ENCODE results near the gene SF1.

SF1 gene

GRCh38 chr11:64720640-64721358 lies 57.5 kb downstream of the SF1 start:
- TF ChIP-seq CTCF (conservative IDR thresholded peaks at IDR 0.05; ENCODE audit: low read depth, low read length) = no peak
- no peak for DNase-seq (ENCODE audit: low read depth)
- no peak overlapping the region for H3K4me3 ChIP-seq (ENCODE audit: low read length)

GRCh38 chr11:64720167-64720566 lies 58.2 kb downstream of the SF1 start:
- DNase-seq (ENCODE audit: low read depth) = no peak
- H3K4me3 ChIP-seq (ENCODE audit: low read length) = no peak overlapping the region
- TF ChIP-seq CTCF (conservative IDR thresholded peaks at IDR 0.05; ENCODE audit: low read depth, low read length) = no peak

GRCh38 chr11:64719406-64719805 lies 58.9 kb downstream of the SF1 start:
- no peak for TF ChIP-seq CTCF (conservative IDR thresholded peaks at IDR 0.05; ENCODE audit: low read depth, low read length)

GRCh38 chr11:64718780-64719124 lies 59.6 kb downstream of the SF1 start:
- no peak for DNase-seq (ENCODE audit: low read depth)
- H3K4me3 ChIP-seq (ENCODE audit: low read length) = no peak overlapping the region
- no peak for TF ChIP-seq CTCF (conservative IDR thresholded peaks at IDR 0.05; ENCODE audit: low read depth, low read length)

More at GRCh38 chr11:64719406-64719805, 58.9 kb downstream of the SF1 start:
- no peak for DNase-seq (ENCODE audit: low read depth)
- no peak overlapping the region for H3K4me3 ChIP-seq (ENCODE audit: low read length)

GRCh38 chr11:64718084-64718779 lies 60.1 kb downstream of the SF1 start:
- H3K4me3 ChIP-seq (ENCODE audit: low read length) = no peak overlapping the region
- TF ChIP-seq CTCF (conservative IDR thresholded peaks at IDR 0.05; ENCODE audit: low read depth, low read length) = no peak
- no peak for DNase-seq (ENCODE audit: low read depth)

GRCh38 chr11:64717268-64717578 lies 61.1 kb downstream of the SF1 start:
- no peak overlapping the region for H3K4me3 ChIP-seq (ENCODE audit: low read length)
- no peak for TF ChIP-seq CTCF (conservative IDR thresholded peaks at IDR 0.05; ENCODE audit: low read depth, low read length)
- DNase-seq (ENCODE audit: low read depth) = no peak
